Measurements from ENCODE around the gene HOXA3. TPM values are rescaled to one million over a fixed set of nuclear protein-coding genes. Genes with fewer than 3 reads are reported as not detected.

The HOXA3 gene
- total RNA-seq, 1 donor from 2014 or later = 92.8 TPM

DNA sequence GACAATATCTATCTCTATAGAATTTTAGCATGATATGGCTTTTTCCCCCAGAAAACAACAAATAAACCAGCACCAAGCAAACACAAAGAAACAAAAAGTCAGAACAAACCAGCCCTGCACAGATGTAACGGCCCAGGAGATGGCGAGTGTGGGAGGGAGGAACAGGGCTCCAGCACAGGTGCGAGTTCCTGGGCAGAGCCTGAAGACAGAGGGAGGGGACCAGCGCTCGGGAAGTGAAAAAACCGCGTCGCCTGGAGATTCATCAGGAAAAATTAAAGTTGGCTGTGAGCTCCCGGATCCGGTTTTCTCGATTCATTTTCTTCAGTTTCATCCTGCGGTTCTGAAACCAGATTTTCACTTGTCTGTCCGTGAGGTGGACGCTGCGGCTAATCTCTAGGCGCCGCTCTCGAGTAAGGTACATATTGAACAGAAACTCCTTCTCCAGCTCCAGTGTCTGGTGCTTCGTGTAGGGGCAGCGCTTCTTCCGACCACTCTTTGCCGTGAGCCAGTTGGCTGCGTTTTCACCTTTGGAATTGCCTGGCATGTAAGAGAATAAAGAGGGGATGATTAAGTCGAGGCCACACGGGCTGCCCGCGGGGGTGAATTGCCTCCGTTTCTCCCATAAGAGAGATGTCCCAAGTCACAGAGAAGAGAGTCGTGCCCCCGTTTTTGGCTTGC lies 19.4 kb upstream of the HOXA3 start:
- Mint-ChIP-seq H3K27ac (peak overlapping the region; percentile 39), H3K4me1 (ENCODE audit: unreplicated experiment) (peaks cover 15% of the 10 kb centered on the region), H3K4me3 (peak overlapping the region; percentile 84), H3K36me3 (no peaks in the 10 kb centered on the region), H3K27me3 (peaks cover 85% of the 10 kb centered on the region), H3K9me3 (no peaks in the 10 kb centered on the region)
- no peak for DNase-seq (ENCODE audit: extremely low spot score, unreplicated experiment)
- TF ChIP-seq, protein P1, sequence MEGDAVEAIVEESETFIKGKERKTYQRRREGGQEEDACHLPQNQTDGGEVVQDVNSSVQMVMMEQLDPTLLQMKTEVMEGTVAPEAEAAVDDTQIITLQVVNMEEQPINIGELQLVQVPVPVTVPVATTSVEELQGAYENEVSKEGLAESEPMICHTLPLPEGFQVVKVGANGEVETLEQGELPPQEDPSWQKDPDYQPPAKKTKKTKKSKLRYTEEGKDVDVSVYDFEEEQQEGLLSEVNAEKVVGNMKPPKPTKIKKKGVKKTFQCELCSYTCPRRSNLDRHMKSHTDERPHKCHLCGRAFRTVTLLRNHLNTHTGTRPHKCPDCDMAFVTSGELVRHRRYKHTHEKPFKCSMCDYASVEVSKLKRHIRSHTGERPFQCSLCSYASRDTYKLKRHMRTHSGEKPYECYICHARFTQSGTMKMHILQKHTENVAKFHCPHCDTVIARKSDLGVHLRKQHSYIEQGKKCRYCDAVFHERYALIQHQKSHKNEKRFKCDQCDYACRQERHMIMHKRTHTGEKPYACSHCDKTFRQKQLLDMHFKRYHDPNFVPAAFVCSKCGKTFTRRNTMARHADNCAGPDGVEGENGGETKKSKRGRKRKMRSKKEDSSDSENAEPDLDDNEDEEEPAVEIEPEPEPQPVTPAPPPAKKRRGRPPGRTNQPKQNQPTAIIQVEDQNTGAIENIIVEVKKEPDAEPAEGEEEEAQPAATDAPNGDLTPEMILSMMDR (conservative IDR thresholded peaks at IDR 0.05) = no peak

DNA sequence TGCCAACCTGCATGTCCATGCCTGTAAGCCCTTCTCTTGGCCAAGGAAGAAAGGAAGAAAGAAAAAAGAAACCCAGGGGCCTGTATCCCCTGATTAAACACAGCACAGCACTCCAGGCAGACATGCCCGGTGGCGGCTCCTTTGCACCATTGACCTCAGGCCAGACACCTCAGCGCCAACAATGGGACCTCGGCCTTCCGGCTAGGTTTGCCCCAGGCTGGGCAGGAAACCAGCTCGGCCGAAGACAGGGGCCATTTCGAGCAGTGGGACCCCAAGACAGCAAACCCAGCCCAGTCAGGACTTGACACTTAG lies 18.9 kb upstream of the HOXA3 start:
- no peaks in the 10 kb centered on the region for H3K9me3 Mint-ChIP-seq
- peaks cover 85% of the 10 kb centered on the region for H3K27me3 Mint-ChIP-seq
- peak overlapping the region; percentile 84 for H3K4me3 Mint-ChIP-seq
- no peaks in the 10 kb centered on the region for H3K36me3 Mint-ChIP-seq
- DNase-seq (ENCODE audit: extremely low spot score, unreplicated experiment) = no peak
- TF ChIP-seq, protein P1 (conservative IDR thresholded peaks at IDR 0.05) = no peak
- no peak overlapping the region for H3K27ac Mint-ChIP-seq
- peaks cover 15% of the 10 kb centered on the region for H3K4me1 Mint-ChIP-seq (ENCODE audit: unreplicated experiment)

DNA sequence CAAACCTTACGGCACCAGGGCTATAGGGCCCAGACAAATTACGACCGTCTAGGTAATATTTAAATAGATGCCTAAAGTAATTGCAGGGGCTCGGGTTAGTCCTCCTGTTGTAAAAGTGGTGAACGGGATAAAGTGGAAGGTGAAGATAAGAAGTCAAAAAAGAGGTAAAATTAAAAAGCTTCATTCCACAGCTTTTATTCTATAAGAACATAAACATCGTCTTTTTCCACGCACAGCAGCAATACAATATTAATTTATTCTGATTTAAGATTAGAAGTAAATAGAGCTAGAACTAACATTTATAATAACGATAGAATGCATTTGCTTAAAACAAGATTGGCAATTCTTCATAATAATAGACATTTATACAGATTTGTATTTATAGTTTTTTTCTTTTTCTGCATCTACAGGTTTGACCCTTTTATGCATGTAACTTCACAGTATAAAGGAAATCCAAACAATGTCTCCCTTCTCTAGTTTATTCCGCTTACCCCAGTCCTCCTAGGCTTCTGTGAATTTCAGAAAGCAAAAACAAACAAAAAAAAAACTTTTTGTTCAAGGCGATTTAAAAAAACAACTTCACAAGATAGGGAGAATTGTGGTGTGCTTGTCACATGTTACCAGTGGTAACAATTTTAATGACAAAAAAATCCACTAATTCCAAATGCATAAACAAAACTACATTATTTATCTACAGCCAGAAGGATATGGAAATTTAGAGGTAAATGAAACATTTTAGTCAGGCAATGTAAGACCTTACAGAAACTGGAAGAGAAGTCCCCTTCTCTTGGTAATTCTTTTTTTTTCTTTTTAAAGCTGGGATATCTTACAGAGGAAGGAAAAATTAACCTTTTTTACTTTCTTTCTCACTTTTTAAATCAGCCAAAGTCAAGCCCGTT lies 18.3 kb upstream of the HOXA3 start:
- no peak for DNase-seq (ENCODE audit: extremely low spot score, unreplicated experiment)
- Mint-ChIP-seq H3K9me3 (no peaks in the 10 kb centered on the region), H3K4me3 (peak overlapping the region; percentile 38), H3K27ac (no peak overlapping the region), H3K36me3 (no peaks in the 10 kb centered on the region), H3K27me3 (peaks cover 84% of the 10 kb centered on the region), H3K4me1 (ENCODE audit: unreplicated experiment) (peaks cover 17% of the 10 kb centered on the region)
- TF ChIP-seq, protein P1 (conservative IDR thresholded peaks at IDR 0.05) = no peak

DNA sequence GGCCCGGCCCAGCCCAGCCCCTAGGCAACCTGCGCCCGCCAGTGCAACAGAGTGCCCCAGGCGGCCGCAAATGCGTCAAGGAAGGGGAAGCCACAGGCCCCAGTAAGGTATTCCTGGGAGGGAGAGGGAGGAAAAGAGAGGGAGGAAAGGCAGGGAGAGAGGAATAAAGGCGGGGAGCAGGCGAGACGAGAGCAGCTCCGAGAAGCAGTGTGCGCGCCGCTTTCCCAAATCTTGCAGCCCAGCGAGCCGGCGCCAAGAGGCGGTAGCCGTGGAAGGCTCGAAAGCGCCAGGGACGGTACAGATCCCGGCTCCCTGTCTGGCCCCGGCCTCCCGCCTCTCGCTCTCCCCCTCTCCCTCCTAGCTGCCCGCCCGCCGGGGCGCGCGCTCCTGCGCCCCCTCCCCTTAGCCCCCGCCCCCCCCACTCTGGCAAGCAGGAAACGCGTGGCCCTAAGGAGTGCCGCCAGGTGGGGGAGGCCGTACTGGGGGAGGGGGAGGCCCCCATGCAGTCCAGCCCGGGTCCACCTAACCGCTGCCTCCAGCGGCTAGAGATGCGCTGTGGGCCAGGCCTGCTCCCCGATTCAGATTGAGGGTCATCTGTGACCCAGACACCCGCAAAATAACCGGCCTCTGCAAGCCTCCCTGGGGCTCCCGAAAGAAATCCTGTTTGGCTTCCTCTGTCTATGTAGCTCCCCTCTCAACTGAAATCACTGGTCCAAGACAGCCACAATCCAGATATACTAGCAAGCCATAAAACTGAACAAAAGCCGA lies 17.5 kb upstream of the HOXA3 start:
- Mint-ChIP-seq H3K27ac (no peak overlapping the region), H3K36me3 (no peaks in the 10 kb centered on the region), H3K4me1 (ENCODE audit: unreplicated experiment) (peaks cover 19% of the 10 kb centered on the region), H3K27me3 (peaks cover 81% of the 10 kb centered on the region), H3K9me3 (no peaks in the 10 kb centered on the region), H3K4me3 (peak overlapping the region; percentile 77)
- TF ChIP-seq, protein P1 (conservative IDR thresholded peaks at IDR 0.05) = no peak
- DNase-seq (ENCODE audit: extremely low spot score, unreplicated experiment) = no peak

DNA sequence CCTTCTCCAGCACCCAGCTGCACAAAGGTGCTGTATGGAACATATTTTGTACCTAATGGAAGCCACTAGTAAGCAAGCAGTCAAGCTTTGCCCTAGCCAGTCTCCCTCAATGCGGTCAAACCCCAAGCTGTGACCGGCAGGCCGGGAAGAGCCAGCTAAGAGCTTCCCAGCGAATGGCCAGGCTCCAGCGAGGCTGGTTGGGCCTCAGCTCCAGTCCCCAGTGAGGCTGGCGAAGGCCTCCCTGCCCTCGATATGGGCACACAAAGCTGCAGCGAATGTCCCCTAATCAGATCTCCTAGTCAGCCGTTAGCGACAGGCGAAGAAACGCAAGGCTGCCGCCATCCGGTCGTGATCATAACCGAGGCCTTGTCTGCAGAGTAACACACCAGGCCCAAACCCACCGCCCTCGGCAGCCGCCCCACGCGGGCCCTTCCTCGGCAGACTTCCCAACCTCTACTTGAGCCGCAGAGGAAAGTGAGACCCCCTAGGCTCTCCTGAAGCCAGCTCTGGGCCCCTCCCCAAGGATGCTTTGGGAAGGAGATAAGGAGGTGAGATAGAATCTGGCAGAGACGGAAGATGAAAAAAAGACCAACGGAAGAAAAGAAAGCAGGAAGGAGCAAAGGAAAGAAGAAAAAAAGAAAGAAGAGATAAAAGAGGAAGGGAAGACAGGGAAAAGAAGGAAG lies 16.0 kb upstream of the HOXA3 start:
- peak overlapping the region; percentile 32 for H3K27ac Mint-ChIP-seq

More for the DNA sequence above, 16.0 kb upstream of the HOXA3 start:
- no peak for DNase-seq (ENCODE audit: extremely low spot score, unreplicated experiment)
- peak overlapping the region; percentile 69 for H3K4me3 Mint-ChIP-seq
- peaks cover 87% of the 10 kb centered on the region for H3K27me3 Mint-ChIP-seq
- peaks cover 25% of the 10 kb centered on the region for H3K4me1 Mint-ChIP-seq (ENCODE audit: unreplicated experiment)
- no peaks in the 10 kb centered on the region for H3K9me3 Mint-ChIP-seq
- H3K36me3 Mint-ChIP-seq = no peaks in the 10 kb centered on the region
- TF ChIP-seq, protein P1 (conservative IDR thresholded peaks at IDR 0.05) = no peak

All from type B pancreatic cell (in vitro differentiated cells).